Left ventricle myocardium superior (tissue), 1 donor: Measurements from ENCODE around the gene LAMC3. TPM values are rescaled to one million over a fixed set of nuclear protein-coding genes. Genes with fewer than 3 reads are reported as not detected.
A peak's percentile ranks its signal among the peaks of the same experiment; 100 is the strongest.

Experiments
- ATAC-seq: fragments of 200-7000 bp; cut with Tn5 transposase; one replicate; pipeline ENCODE4 v1.9.1; 2020; ENCODE audit warnings: mild to moderate bottlenecking, moderate library complexity
- DNase-seq: peaks from one replicate; pipeline ENCODE4 v3.0.0-alpha.2; 2020
- intact Hi-C: fragments of 100-400 bp; cut with micrococcal nuclease; formaldehyde crosslinking; loops from one replicate; pipeline ENCODE4 v1.11.0; 2022
- total RNA-seq: library from RNA; stranded (reverse); fragmentation: NEBNext Ultra II Directional; extraction: Animal tissue kit (Norgen Biotek cat#: 25700); gene quantifications from one replicate; pipeline ENCODE4 v1.2.1, GENCODE V29; 2021
- donor health status: DM: no; HTN: yes; CAD: no; lungs with severe emphysema.

LAMC3 gene
- total RNA-seq, 1 donor from 2014 or later = 0.07 TPM

DNA sequence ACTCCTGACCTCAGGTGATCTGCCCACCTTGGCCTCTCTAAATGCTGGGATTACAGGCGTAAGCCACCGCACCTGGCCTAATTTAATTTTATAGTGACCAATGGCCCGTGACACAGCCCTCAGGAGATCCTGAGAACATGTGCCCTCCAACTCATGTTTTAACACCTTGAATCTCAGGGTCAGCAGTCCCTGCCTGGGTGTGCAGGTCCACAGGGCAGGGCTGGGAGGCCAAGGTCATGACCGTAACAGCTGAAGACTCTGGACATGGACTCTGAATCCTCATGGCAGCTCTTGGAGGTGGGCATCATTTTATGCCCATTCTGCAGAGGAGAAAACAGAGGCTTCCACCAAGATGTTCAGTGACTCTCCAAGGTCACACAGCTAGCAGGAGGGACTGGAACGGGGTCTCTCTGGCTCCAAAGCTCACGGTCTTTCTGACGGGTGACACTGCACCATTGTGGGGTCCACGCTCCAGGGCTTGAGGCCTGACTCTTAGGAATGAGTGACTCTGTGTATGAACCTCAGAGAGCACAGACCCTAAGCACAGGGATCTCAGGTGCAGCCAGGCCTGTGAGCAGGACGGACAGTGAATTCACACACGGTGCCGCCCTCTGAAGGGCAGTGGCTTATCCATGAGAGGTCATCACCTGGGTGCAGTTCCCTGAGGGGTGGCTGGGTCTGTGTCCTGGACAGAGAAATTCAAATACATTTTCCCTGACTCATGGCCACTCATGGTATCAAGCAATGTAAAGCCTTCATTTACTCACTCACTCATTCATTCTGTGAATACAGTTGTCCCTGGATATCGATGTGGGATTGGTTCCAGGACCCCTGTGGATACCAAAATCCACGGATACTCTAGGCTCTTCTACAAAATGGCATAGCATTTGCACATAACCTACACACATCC is 32.8 kb upstream of the LAMC3 start:
- DNase-seq (no peak), ATAC-seq (no peak)
- intact Hi-C loops = no loop called here

DNA sequence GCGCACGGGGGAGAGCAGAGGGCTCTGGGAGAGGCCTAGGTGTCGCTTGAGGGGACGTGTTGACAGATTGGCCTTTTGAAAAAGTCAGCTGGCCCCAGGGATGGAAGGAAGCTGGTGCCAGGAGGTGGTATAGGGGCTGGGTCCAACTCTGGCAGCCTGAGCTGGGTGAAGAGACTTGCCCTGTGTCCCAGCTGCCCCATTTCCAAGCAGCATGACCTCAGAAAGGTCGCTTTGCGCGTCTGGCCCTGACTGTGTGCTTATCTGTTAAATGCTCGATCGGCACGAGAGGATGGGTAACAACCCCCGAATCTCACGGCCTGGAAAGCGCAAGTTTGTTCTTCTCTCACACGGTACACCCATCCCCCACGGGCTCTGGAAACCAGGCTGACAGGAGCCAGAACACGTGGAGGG is 31.2 kb upstream of the LAMC3 start:
- ATAC-seq (peak; percentile 97), DNase-seq (peak; percentile 67)
- intact Hi-C loops = no loop called here

DNA sequence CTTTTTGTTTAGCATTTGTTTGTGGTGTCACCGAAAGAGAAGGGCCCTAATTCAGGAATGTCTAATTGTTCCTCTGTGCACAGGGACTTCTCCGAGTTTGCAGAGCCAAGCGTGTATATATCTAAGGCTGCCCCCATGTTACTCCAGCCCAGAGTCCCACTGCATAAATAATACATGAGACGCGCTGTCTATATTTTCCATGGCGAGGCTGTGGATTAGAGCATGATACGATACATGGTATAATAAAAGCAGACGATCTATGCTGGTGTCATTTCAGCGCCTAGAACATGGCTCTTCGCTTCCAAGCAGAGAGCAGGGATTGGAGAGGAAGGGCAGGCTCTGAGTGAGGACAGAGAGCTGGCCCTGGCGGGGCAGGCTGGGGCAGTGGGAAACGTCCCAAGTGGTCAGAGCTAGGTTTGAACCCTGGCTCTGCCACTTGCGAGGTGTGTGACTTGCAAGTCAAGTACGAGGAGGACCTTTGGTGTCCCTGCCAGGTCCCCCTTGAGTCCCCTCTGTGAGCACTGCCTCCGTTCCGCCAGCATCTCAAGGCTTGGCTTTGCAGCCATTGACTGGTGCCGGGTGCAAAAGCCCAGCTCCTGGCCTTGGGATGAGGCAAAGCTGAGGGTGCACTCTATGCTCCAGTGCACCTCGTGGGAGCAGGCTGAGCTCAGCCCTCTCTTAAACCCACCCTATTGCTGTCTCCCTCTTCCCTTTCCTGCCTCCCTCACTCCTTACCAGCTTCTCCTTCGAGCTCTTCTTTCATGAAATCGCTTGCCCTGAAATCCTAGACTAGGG is 29.2 kb upstream of the LAMC3 start:
- intact Hi-C loops = no loop called here

DNA sequence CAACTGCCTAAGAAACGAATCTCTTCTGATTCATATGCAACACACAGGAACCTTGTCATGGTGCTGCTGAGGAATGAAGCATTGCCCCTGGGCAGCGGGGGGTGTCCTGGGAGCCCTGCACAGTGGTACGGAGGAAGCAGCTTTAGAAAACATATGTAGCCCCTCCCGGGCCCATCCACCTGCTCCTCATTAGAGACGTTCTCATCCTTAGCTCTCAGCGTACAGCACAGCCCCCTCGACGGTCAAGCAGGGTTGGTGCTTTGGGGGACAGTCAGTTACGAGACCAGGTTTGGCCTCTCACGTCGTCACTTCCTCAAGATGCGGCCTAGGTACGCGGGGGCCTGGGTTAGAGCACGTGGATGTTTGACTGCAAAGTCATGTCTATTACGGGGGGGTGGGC is 28.4 kb upstream of the LAMC3 start:
- intact Hi-C loops = no loop called here
- ATAC-seq (no peak), DNase-seq (no peak)

More for the DNA sequence above, 29.2 kb upstream of the LAMC3 start:
- no peak for DNase-seq
- ATAC-seq = no peak

DNA sequence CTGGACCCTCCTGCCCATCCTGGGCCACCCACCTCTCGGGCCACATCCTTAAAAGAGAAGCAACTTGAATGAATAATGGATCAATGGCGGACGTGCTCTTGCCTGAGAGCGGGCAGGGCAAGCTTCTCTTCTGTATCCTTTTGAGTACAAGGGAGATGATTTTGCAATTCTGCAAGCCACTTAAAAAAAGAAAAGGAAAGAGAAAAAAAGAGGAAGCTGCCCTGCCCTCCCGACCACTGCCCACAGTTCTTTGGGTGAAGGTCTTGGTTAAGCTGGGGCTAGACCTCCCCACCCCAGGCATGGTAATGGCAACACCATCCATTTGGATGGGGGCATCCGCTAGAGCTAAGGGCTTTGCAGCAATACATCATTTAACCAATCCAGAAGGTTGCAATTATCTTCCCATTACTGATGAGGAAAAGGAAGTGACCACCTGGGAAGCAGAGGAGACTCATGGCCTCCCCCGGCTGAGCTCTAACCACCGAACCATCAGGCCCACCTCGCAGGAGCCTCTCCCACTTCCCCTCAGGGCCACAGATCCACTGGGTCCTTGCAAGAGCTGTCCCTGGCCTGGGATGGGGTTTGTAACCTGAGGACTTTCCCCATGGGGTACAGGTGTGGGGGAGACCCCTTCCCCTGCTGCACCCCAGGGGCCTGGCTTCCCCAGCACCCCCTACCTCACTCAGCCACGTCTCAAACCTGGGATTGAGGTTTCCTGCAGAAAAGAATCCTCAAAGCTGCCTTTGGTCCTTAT is 27.8 kb upstream of the LAMC3 start:
- no peak for DNase-seq
- no peak for ATAC-seq
- intact Hi-C loops = no loop called here

DNA sequence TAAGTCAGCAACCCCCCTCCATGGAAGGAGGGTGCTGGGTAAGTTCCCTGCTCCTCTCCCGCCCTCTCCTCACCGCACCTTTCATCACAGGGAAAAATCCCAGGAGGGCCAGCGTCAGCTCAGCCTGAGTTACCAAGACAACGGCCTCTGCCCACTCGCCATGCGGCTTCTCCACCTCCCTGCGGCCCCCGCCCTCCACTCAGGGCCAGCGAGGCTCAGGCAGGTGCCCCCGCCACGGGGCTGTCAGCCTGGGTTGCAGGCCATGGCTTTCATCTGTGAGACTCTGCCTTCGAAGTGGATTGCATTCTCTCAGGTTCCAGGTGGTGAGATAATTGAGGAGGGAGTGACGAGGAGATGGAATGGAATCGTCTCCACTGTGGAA is 27.2 kb upstream of the LAMC3 start:
- intact Hi-C loops = no loop called here
- DNase-seq = no peak
- no peak for ATAC-seq

DNA sequence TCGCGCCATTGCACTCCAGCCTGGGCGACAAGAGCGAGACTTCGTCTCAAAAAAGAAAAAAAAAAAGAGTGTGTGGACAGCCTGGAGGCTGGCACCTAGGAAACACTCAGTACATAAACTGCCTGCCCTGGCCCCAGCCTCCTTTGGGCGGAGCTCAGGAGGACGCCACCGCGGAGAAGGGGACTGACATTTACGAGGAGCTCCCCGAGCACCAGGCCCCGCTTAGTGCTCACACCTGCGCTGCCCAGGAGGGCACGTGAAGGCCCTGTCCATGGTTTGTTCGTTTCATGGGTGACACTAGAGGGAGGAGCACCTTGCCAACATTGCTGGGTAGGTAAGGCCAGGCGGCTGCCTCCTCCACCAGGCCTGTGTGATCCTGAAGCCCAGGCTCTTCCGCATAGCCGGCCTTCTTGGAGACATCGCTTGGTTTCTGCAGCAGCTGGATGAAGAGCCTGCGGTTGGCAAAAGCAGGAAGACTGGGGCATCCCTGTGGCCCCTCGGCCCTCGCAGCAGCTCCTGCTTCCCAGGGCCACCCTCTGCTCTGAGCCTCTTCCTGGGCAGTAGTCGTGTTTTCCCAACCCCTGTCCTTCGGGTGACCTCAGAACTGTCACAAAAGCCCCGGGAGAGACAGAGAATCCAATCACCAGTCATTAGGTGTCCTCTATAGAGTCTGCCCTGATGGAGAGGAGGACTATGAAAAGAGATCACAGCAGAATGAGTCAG is 26.2 kb upstream of the LAMC3 start:
- intact Hi-C loops = no loop called here
- ATAC-seq = no peak
- DNase-seq = no peak

DNA sequence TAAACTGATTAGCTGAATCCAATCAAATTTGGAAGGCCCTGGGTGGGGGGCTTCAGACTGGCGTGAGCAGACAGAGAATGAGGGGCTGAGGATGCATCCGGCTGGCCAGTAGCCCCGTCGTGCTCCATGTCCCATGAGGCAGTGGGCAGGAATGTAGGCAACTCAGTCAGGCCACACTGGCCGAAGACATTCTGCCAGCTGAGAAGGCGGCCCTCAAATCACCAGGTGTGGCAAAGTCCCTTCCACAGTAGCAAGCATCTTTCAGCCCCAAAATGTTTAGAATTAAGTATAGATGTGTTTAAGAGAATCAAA is 25.7 kb upstream of the LAMC3 start:
- intact Hi-C loops = no loop called here
- ATAC-seq (no peak), DNase-seq (no peak)

DNA sequence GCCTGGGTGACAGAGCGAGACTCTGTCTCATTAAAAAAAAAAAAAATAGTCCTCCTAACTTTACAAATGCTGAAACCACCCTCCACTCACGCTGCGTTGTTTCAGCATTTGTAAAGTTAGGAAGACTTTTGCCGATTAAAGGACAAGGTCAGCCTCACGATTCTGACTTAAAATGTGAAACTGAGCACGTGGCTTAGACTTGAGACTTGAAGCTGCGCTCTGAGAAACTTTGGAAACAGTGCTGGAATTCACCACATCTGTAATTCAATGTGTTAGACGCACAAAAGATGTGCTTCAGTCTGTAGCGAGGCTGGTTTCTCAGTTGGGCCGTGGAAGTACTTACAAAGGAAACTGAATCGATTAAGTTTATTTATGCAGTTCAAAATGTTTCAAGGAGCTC is 25.0 kb upstream of the LAMC3 start:
- DNase-seq (no peak), ATAC-seq (no peak)
- intact Hi-C loops = no loop called here

DNA sequence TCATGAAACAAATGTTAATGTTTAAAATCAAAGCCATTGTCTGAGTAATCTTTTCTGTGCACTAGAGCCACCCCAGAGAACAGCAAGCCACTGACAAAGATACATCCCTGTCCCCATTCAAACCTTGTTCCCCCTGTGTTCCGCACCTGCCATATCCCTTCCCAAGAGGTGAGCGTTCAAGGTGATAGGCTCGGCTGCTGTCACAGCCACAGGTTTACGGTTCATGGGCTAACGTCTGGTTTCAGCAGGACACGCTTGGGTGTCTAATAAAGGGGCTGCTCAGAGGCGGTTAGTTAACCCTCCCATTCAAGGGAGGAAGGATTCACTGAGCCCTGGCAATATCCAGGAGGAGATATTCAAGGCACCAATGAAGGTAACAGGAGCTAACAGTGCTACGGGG is 24.5 kb upstream of the LAMC3 start:
- intact Hi-C loops = no loop called here
- DNase-seq (no peak), ATAC-seq (no peak)

DNA sequence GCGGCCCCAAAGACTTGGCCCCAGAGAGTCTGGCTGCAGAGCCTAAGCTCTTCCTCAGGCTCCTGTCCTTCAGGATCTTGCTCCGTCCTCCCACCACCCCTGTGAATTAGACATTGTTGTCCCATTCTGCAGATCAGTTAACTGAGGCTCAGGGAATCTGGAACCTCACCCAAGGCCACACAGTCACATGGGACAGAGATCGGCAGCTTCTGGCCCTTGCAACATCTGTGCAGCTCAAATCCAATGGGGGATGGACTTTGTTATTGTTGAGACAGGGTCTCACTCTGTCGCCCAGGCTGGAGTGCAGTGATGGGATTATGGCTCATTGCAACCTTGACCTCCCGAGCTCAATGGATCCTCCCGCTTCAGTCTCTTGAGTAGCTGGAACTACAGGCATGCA is 23.9 kb upstream of the LAMC3 start:
- intact Hi-C loops = no loop called here
- DNase-seq (no peak), ATAC-seq (no peak)

DNA sequence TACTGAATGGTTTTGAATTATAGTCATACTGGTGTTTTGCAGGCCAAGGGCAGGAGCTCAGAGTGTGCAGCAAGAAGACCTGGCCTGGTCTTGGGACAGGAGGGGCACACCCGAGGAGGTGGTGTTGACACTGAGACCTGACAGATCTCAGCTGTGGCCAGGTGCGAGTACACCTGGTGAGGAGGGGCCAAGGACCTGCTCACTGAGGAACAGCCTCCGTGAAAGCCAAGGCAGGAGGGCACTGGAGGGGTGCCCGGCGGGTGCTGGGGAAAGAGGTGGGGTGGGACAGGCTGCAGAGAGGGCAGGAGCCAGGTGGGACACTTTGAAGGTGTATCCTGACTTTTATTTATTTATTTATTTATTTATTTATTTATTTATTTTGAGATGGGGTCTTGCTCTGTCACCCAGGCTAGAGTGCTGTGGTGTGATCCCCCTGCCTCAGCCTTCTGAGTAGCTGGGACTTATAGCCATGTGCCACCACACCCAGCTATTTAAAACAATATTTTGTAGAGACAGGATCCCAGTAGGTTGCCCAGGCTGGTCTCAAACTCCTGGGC is 23.3 kb upstream of the LAMC3 start:
- intact Hi-C loops = no loop called here
- DNase-seq (no peak), ATAC-seq (no peak)

DNA sequence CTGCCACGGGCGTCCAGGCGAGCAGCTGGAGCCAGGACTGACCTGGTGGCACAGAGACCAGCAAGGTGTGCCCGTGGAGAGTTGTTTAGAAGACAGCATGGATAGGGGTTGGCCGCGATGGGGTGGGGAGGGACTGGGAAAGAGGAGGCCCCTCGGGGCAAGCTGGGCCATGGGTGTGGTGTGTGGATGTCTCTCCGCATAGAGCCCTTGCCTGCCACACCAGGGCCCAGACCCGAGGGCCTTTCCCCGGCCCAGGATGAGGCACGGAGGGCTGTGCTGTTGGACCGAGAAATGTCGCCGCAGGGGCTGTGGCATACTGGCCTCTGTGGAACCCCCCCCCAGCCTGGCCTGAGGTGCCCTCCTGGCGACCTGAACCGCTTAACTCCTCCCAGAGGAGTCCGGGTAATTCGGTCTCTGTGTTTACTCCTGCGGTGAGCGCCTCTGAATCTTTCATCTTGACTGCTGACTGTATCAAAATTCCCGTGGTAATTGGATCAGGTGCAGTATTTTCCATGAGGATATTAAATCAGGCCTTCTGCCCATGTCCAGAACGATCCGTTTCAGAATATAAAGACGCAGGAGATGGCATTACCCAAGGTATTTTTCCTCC is 22.5 kb upstream of the LAMC3 start:
- ATAC-seq = no peak
- no peak for DNase-seq
- intact Hi-C loops = no loop called here

DNA sequence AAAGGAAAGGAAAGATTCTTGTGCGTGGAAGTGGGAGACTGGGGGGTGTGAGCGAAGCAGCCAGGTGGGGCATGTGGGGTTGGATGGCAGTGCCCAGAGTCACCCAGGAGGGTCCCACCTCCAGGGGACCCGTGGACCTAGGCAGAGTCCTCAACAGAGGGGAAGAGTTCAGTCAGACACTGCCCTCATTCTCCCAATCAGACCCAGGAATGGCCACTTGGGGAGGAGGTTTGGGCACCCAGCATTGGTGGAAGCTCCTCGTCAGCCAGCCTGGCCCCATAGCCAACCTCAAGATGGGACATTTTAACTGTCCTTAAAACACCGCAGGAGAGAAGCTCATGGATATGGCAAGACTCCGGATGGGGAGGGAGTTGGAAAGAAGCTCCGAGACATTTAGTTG is 21.9 kb upstream of the LAMC3 start:
- DNase-seq = no peak
- ATAC-seq = no peak
- intact Hi-C loops = no loop called here

DNA sequence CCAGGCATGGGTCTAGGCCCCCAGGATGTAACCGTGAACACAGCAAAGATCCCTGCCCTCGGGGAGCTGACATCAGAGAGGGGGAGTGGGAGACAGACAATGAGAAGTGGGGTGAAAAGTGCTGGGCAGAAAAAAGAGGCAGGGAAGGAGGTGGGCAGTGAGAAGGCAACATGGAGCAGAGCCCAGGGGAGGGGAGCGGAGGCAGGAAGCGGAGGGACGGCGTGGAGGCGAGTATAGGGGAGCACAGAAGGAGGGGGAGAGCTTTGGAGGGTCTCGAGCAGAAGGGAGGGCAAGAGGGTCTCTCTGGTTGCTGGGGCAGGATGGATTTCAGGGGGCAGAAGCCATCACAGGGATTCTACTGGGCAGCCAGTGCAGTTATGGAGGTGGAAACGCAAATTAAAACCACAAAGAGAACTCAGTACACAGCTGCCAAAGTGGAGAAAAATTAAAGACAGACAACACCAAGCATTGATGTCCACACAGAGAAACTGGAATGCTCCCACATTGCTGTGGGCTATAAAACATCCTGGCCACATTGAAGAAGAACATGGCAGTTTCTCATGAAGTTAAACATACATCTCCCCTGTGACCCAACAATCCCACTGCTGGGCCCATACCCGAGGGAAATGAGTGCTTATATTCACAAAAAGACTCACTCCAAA is 21.1 kb upstream of the LAMC3 start:
- no peak for DNase-seq
- no peak for ATAC-seq
- intact Hi-C loops = no loop called here

DNA sequence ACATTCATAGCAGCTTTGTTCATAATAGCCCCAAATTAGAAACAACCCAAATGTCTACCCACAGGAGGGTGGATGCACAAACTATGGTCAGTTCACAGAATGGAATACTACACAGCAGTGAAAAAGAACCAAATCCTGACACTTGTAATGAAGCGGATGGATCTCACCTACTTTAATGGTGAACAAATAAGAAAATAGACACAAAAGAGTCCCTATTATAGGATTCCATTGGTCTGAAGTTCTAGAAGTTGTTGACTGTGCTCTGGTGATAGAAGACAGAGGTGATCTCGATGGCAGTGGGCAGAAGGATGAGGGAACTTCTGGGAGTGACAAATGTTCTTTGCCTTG is 20.6 kb upstream of the LAMC3 start:
- intact Hi-C loops = no loop called here
- ATAC-seq = no peak
- DNase-seq = no peak

DNA sequence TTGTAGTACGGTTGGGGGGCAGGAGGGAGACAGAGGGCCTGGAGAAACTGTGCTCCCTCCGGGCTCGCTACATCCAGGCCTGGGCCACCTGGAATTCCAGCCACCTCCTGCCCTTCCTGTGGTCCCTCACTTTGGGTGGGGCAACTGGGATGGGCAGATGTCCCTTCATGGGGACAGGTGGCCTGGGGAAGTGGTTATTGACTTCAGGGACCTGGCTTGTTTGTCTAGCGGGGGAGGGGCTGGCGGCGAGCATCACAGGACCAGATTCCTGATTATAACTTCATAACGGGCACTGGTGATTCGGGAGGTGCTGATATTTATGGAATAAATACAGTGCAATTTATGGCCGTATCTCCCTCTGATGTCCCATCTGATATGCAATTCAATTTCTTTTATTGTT is 20.1 kb upstream of the LAMC3 start:
- intact Hi-C loops = no loop called here
- ATAC-seq (no peak), DNase-seq (no peak)

DNA sequence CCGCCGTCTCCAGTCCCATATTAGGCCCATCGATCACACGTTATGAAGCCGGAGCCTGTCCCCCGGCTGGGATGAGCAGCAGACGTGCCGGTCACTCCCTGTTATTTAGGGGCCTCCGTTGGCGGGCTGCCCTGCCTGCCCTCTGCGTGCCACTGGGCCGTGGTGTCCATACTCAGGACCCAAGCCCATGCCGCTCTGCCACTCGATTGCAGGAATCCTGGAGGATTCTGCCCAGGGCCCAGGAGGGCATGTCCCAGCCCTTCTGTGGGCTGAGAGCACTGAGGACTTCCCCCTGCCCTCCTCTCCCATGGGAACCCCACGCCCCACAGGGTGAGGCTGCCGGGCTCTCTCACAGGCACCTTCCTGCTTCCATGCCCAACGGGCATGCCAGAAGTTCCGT is 19.6 kb upstream of the LAMC3 start:
- intact Hi-C loops = no loop called here
- DNase-seq = no peak
- ATAC-seq = no peak
